NCI-H460 (cell line): Measurements from ENCODE around the gene PTGER4. TPM values are rescaled to one million over a fixed set of nuclear protein-coding genes. Genes with fewer than 3 reads are reported as not detected.

Experiments used
- DNase-seq: peaks from one replicate; pipeline ENCODE4 v3.0.0-alpha.2; 2016; ENCODE audit warnings: low read depth; ENCODE audit errors: extremely low read depth
- small RNA-seq, 2 experiments: library from RNA; depleted of rRNA; stranded (forward); fragments of <200 nt; gene quantifications; one replicate each; pipeline ENCODE3, GENCODE V24; 2014
- total RNA-seq: library from RNA; depleted of rRNA; stranded (reverse); fragments of >200 nt; shearing (Covaris generic); gene quantifications from 2 replicates; pipeline ENCODE4 v1.2.3, GENCODE V29; 2014; rRNA removed

PTGER4 gene
- total RNA-seq, 1 experiment from 2014 or later = 1.6 TPM

DNA sequence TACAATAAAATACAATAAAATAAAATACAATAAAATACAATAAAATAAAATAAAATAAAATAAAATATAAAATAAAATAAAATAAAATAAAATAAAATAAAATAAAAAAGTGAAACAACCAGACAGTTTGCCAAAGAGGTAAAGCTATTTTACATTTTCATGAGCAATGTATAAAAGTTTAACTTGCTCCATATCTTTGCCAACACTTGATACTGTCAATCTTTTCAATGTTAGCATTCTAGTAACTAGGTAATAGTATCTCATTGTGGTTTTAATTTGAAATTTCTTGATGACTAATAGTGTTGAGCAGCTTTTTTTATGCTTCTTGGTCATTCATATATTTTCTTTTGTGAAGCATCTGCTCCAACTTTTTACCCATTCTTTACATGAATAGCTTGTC, 58.8 kb downstream of the PTGER4 start:
- no peak for DNase-seq

Small RNA genes within 50 kb of the gene (small RNA-seq; reads per million reads assigned to genes)
- gene RF00092 = 0 reads per million in 2 experiments

Other genes with a start within 250 kb of the PTGER4 start
- gene TTC33, start 76.0 kb downstream of the PTGER4 start, total RNA-seq = 25.1 and 37.2 TPM in 2 replicates
- 86.2 and 89.3 TPM in 2 replicates for gene PRKAA1, start 118.5 kb downstream of the PTGER4 start, total RNA-seq
- 4,417 and 5,544 TPM in 2 replicates for gene RPL37, start 155.3 kb downstream of the PTGER4 start, total RNA-seq
- 2.6 and 2.7 TPM in 2 replicates for gene CARD6, start 161.5 kb downstream of the PTGER4 start, total RNA-seq
- gene C7, start 229.6 kb downstream of the PTGER4 start, total RNA-seq = not detected in 2 replicates